GM10266 (cell line): Measurements from ENCODE around the gene SLC47A1.

ENCODE experiments used
- DNase-seq: peaks from one replicate; pipeline ENCODE4 v3.0.0; 2012; ENCODE audit errors: extremely low spot score
- TF ChIP-seq, protein P1 (sequence below): IDR thresholded peaks from 2 replicates; pipeline ENCODE4 v1.5.1; 2012; ENCODE audit warnings: mild to moderate bottlenecking, low read depth; ENCODE audit not compliant: control insufficient read depth, insufficient read depth; ENCODE audit errors: missing control alignments

SLC47A1 gene

DNA sequence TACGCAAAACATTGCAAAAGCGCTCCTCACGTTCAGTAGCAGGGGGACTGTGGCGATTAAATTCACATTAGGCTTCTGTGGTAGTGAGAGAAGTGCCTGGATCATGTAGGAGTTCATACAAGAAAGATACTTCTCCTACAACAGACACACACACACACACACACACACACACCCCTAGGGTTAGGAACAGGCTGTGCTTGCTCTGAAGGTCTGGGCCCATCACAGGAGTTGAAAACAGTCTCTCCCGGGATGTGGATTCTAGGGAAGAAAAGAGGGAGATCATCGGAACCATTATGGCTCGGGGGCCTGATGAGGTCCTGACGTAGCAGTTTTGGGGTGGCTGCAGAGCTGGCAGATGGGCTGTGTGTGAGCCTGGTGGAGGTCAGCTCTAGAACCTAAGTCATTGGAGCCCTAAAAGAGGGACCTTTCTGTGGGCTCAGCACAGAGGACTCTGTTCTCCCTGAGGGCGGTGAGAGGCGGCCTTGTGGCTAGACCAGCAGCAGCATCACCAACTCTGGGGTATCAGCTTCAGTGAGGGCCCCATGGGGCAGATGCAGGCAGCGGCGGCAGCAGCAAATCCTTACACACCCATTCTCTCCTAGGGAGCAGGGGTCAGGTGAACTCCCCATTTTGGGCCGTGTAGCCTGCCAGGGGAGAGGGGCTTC, 7.2 kb downstream of the SLC47A1 start:
- TF ChIP-seq, protein P1, sequence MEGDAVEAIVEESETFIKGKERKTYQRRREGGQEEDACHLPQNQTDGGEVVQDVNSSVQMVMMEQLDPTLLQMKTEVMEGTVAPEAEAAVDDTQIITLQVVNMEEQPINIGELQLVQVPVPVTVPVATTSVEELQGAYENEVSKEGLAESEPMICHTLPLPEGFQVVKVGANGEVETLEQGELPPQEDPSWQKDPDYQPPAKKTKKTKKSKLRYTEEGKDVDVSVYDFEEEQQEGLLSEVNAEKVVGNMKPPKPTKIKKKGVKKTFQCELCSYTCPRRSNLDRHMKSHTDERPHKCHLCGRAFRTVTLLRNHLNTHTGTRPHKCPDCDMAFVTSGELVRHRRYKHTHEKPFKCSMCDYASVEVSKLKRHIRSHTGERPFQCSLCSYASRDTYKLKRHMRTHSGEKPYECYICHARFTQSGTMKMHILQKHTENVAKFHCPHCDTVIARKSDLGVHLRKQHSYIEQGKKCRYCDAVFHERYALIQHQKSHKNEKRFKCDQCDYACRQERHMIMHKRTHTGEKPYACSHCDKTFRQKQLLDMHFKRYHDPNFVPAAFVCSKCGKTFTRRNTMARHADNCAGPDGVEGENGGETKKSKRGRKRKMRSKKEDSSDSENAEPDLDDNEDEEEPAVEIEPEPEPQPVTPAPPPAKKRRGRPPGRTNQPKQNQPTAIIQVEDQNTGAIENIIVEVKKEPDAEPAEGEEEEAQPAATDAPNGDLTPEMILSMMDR: no peak
- DNase-seq: no peak

DNA sequence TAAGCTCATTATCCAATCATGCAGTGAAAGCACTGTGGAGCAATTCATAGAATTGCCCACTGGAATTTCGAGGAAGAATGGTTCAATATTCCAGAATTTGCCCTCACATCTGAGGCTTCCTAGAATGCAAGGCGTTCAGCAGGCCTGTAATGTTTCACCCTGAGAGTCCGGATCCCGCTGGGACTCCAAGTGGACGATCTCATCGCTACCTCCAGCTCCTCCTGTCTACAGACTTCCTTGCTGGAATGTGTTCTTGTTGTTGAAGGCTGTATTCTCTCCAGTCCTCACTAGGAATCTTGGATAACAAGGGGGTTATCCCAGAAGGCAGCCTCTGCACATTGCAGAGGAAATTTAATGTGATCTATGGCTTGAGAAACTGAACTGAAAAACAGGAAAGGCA, 7.8 kb downstream of the SLC47A1 start:
- TF ChIP-seq, protein P1: no peak
- no peak for DNase-seq

DNA sequence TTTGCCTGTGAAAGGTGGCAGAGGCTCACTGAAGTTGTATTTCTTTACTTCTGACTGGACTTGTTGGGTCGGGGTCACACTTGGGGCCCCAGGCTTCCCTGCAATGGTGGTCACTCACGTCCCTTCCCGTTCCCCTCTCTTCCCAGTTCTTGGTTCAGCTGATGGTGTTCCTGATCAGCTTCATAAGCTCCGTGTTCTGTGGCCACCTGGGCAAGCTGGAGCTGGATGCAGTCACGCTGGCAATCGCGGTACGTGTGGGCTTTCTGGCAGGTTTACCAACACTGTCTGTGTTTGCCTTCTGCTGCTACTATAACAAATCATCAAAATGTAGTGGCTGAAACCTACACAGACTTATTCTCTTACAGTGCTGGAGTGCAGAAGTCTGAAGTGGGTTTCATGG, 8.6 kb downstream of the SLC47A1 start:
- DNase-seq: no peak
- TF ChIP-seq, protein P1: no peak

DNA sequence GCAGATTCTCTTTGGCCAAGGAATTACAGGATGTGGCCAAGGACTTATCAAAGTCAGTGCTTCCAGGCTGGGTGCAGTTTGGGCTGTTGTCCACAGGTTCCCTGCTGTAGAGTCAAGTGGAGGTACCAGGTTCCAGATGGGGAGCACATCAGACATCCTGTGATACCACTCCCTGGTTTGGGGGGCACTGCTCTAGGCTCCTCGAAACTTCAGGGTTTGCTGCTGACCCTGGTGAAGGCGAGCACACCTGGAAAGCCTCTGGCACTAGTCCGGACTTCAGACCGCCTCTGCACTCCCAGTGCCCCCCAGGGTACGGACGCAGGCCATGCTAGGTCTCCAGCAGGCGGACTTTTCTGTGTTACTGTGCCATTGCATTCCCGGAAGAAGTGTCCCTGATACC, 10.7 kb downstream of the SLC47A1 start:
- DNase-seq: no peak
- TF ChIP-seq, protein P1: no peak

DNA sequence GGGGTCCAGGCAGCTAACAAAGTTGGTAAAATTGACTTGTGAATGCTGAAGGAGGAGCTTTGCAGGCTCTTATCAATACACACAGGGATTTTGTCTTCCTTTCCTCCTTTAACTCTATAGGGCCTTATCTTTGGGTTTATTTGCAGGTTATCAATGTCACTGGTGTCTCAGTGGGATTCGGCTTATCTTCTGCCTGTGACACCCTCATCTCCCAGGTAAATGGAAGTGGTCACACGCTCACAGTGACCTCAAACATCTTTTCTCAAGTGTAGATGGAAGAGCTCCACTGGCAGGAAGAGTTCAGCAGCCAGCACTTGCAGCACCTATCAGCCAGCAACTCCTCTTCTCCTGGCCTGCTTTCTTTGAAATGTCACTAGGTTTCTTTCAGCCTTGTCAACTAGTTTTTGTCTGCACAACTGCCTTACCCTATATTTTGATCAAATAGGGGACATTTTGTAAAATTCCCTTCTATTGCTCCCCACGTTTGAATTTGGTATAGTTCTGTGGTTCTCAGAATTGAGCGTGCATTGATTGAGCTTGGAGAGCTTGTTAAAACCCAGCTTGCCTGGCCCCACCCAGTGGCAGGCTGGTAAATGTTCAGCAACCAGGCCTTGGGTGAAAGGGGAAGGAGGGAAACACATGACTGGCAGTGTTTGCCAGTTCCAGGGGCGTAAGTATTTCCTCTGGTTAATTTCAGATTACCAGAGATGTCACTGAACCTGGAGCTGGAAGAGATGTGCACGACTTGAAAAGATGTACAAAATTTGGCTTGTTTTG, 12.8 kb downstream of the SLC47A1 start:
- TF ChIP-seq, protein P1: peak; percentile 13
- no peak for DNase-seq

DNA sequence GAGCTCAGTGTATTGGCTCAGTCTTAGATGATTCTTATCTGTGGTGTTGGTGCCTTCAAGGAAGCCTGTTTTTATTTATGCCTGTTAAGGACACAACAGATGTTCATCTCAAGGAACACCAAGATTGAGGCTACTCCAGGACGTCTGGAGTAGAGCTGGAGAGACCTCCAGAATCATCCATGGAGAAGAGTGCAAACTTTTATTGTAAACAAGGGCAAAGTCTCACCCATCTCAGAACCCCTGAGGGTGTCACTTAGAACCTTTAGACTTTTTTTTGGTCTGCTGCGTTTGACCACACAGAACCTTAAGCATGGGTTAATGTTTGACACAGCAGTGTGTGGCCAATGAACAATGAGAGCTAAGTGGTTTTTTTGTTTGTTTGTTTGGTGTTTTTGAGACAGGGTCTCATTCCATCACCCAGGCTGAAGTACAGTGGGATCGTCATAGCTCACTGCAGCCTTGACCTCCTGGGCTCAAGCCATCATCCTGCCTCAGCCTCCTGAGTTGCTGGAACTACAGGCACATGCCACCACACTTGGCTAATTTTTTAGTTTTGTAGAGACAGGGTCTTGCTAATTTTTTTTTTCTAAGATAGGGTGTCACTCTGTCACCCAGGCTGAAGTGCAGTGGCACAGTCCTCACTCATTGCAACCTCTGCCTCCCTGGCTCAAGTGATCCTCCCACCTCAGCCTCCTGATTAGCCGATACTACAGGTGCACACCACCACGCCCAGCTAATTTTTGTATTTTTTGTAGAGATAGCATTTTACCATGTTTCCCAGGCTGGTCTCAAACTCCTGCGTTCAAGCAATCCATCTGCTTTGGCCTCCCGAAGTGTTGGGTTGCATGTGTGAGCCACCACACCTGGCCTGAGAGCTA, 16.3 kb downstream of the SLC47A1 start:
- TF ChIP-seq, protein P1: no peak
- no peak for DNase-seq

DNA sequence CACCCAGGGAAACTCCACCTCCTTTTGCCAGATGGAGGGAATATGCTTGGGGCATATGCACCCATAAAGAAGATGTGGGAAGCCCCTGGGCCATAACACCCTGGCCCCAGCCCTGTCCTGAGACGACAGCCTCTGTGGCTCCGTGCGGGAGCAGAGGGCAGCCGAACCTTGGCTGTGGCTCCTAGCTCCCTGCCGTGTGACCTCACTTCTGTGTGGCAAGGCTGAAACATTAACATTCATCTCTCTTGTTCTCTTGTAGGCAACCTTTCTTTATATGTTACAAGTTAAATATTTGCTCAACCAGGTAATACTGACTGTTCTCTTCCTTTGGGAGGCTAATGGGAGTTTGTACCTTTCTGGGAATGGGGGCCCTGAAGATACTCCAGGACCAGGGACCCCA, 17.5 kb downstream of the SLC47A1 start:
- no peak for DNase-seq
- TF ChIP-seq, protein P1: no peak
